NCI-H1417 (cell line): ENCODE results near the gene SLC38A4.

ENCODE experiments used
- DNase-seq, 3 experiments: peaks; one replicate each; lab custom pipeline; 2025; lab: John Stamatoyannopoulos, UW

Gene SLC38A4

DNA sequence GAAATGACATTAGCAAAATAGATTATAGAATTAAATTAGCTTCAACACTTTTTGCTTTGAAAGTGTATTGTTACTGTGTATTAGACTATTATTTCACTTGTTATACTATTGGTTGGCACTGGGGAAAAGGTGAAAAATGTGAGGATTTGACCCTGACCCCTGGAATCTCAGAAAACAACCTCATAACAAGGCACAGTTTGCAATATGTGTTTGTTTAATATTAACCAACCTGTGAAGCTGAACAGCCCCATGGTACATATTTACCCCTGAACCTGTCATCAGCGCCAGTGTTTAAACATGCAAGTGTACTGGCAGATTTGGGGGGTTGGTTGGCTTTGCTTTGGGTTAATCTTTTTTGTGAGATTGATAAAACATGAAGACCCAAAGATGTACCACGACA lies 11.7 kb downstream of the SLC38A4 start:
- no peak for DNase-seq

DNA sequence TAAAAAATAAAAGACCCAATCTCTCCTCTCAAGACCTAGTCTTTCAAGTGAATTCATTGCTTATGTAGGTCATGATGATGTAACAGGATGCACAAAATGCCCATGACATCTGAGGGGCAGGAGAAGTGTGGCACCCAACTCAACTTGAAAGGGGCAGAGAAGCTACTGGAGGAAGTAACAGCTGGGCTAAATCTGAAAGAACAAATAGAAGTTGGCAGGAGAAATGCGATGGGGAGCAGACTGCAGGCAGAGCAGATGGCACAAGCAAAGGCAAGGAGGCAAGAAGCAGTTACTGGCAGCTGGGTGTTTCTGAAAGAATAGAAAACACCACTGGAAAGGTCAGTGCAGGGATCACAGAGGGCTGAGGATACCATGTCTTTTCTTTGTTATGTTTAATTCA lies 14.6 kb downstream of the SLC38A4 start:
- DNase-seq = no peak

DNA sequence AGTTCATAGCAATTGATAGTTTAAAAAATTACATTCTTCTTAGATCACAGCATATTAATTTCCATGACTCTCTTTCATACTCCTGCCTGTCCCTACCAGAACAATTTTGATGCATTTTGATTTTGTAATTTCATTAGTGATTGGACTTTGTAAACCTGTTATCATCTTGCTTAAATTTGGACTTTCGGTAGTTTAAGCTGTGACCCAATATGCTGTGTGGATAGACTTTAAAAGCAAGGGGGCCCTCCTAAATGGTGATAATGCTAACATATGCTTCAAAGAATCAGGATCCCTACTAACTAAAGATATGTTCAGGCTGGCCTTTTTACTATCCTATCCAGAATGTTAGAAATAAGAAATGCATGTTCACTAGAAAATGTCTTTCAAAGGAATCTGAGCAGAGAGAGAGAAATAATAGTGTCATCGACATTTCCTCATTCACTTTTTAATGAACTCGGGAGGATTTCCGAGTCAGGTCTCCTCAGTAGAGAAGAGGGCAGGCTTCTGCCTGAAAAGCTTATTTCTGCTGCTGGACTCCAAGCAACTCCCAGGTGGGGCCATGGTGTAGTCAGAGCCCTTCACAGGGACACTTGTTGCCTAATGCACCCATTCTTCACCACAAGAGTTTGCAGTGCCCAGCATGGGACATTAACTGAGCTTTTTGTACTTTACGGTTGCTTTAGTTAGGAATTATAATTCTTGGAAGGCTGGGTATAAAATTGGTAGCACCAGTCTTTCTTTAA lies 16.7 kb downstream of the SLC38A4 start:
- no peak for DNase-seq

DNA sequence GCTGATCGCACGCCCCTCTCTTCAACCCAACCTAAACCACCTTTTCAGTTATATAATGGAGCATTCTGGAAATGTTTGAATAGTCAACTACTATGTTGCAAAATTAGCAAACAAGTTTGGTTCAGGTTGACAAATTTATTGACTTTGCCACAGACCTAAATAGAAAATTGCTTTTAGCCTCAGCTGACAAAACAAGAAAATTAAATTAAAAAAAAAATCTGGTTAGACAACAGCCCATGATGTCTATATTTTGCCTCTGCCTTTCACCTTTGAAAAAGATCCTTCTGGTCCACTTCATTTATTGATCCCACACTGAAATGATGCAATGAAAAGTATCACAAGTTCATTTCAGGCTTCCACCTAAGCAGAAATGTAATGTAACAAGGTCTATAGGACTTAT lies 17.5 kb downstream of the SLC38A4 start:
- DNase-seq = no peak

DNA sequence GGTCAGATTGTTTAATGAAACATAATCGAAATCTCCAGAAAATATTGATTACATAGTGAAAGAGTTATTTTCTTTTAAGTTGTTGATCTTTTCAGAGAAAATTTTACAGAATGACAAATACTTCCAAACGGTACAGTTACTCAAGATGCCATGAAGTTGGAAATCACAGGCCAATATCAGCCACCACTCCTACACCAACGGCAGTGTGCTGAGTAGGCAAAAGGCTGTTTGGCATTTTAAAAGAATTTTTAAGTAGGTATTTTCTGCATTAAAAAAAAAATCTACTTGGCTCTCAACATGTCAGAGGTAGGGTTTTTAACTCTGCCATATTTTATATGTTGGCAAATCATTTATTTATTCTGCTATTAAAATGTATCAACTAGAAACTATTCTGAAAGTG lies 21.7 kb downstream of the SLC38A4 start:
- DNase-seq = no peak

DNA sequence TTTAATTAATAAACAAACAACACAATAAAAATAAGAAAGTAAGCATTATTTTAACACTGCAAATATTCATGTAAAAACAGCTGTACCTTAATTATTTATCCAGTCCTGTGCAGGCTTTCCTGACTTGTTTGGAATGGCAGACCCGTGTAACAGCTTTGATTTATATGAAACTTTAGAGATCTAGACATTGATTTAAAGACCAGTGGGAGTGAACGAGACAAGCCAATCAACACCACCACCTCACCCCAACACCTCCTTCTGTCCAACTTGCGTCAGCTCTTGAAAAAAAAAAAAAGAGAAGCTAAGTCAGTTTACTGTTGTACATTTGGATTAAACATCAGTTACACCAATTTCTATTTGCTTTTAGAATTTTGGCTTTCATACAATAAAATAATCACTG lies 22.3 kb downstream of the SLC38A4 start:
- no peak for DNase-seq

DNA sequence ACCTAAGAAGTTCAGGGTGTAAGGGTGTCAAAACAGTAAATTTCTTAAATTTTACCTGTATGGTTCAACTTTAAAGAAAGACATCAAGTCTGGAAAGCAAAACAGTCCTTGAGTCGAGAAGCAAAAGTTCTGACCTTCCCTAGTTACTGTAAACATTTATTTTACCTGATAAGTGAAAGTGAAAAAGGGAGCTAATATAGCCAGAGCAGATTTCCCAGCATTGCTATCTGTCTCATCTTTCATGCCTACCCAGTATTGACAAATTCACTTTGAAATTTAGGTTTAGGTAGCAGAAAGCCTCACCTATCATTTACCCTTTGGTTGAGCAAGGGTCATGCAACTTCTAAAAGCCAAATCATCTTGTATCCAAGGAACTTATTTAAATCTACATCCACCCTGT lies 24.5 kb downstream of the SLC38A4 start:
- DNase-seq = no peak

DNA sequence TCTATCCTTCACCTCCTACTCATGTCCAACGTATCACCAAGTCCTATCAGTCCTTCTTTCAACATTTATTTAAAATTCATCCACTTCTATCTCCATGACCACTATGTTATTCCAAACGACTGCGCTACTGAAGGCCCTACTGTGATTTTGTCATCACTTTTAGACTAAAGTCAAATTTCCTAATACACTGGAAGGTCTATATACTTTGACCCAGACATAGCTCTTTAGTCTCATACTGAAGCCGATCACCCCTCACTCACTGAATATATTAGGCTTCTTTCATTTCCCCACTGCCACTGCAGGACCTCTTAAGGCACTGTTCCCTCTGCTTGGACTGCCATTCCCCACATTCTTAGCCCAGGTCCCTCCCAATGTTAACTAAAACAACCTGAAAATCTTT lies 25.6 kb downstream of the SLC38A4 start:
- DNase-seq = no peak

DNA sequence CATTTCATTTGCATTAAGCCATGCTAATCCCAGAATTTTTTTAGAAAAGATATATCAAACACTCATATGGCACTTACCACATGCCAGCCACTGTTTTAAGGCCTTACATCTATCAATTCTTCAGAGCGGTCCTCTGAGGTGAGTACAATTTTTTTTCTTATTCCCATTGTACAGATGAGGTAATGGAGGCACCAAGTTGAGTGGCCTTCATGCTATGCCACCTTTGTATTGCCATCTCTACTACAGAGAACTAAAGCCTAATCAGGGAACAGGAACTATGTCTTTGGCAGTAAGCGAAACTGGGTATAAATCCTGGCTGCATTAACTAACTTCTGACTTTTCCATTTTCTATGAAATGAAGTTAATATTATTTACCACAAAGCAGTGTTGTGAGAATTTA lies 27.1 kb downstream of the SLC38A4 start:
- DNase-seq = no peak

DNA sequence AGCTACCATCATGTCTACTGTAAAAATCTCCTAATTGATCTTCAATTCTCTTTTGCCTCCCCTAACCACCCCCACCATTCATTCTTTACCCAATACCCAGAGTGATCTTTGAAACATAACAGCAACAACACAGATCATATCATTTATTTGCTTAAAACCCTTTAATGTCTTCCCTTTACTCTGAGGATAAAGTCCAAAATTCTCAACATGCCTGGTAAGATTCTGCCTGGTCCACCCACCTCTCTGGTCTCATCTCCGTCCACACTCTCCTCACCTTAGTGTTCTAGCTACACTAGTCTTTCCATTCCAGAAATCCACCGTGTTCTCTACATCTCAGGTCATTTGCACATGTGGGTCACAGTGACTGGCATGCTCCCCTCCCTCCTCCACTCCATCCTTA lies 27.7 kb downstream of the SLC38A4 start:
- no peak for DNase-seq

DNA sequence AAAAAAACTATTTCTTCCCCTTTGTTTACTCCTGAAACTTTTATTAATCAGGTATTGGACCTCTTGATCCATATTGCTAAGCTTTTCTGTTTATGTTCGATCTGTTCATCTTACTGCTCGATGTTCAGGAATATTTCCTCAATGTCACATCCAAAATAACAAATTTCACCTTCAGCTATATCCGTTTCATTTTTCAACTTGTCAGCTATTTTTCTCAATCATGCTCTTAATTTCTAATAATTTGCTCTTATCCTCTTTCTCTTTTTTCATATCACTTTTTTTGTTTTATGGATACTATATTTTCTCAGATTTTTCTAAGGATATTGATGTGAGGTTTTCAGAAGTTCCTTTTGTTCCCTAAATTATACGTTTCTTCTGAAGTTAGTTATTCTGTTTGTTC lies 29.8 kb downstream of the SLC38A4 start:
- no peak for DNase-seq

DNA sequence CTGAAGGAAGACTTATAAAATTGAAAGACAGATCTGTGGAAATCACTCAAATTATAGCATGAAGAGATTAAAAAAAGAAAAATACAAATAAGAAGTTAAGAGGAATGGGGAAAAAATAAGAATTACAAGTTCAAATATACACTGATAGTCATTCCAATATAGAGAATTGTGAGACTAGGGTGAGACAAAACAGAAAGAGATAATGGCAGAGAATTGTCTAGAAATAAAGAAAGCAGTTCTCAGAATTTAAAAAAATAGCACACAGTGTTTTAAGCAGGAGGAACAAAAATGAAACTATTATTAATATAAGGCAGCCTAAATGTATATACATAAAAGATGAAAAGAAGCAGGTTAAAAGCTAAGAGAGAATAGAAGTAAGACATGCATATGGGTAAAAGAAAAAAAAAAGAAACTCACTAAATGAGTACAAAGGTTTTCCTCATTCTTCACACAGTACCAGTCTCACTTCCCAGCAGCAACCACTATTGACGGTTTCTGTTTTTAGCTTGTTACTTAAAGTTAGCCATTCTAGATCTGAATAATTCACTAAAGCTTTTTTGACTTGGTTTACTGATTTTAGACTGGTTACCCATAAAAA lies 31.1 kb downstream of the SLC38A4 start:
- DNase-seq = no peak

DNA sequence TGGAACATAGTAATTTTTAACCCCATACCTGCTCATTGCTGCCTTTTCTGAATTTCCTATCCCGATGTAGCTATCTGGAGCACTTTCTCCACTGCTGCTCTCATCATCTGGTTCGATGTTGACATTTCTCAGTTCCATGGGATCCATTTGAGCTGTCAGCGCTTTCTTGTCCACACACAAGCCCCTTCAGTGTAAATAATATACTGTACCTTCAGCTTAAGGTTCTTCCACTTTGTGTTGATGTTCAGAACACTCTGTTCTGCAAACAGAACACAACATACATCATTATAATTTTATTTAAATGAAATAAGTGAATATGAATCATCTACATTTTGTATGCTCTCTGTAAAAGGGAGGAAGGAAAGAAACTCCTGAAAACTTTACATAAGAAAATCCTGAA lies 32.9 kb downstream of the SLC38A4 start:
- DNase-seq = no peak

DNA sequence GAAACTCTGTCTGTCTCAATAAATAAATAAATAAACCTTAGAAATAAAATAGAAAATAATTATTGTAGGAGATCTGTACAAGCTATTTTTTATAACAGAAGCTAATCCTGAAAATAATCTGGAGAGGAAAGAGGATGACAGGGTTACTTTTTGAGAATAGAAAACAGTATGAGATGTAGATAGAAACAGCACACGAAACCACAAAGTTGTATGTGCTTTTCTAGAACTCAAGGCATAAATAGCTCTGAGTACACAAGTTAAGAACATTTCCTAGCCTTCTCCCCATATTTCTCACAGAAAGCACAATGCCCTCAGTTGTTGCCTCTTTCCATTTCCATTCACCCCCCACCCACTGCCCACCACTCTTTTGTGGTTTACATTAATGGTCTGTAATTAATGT lies 35.7 kb downstream of the SLC38A4 start:
- peak in 2 of 3 experiments; percentile 19 to 40 for DNase-seq

DNA sequence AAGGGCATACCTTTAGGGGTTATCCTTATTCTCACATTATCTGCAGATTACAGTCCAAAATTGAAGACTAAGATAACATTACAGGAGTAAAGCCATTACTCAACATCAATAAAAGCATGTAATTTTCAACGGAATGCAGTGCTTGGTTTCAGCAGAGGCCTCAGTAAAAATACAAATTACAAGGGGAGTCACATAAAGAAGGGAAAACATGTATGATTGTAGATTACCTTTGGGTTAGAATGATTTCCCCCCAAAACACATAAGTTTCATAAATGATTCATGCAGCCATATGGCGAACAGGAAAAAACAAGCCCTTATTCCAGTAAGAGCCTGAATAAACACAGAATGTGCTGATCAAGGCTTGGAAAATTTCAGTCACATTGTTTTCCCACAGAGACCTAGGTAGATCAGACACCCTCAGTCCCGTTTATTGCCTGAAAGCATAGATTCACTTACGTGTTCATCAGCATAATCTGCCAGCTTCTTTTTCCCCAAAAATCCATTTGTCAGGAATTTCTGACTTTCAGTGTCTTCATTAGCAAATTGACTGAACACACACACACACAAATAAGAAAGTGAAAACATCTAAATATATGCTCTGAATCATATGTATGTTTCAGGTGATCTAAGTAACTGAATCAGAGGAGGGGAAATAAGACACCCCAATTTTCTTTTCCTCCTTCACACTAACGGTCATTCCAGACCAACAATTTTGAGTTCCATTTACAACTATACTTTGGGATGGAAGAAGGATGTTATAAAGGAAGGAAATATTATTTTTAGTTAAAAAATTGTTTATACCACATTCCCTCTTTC lies 37.5 kb downstream of the SLC38A4 start:
- DNase-seq = peak in 1 of 3 experiments; percentile 15

DNA sequence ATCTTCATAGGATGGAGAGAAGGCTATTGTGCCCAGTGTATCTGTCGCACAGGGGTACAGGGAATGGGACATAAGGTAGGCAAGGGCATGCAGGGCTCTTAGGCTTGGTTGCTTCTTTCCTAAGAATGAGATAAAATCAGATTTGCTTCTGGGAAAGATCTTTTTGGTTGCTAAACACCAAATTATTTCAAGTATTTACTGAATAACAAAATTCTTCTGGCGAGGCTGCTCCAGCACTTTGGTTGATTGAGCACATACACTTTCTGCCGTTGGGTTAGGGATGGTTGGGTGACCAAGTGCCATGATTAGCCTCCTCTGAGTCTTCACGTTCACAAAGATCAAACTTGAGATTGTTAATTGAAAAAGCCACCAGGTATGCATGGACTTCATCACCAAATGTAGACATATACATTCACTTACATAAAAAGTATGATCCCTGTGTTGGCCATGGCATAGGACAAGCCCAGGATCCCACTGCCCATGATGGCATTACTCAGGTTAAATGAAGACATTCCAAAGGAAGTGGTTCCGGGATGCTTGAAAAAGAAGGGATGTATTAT lies 38.2 kb downstream of the SLC38A4 start:
- no peak for DNase-seq

DNA sequence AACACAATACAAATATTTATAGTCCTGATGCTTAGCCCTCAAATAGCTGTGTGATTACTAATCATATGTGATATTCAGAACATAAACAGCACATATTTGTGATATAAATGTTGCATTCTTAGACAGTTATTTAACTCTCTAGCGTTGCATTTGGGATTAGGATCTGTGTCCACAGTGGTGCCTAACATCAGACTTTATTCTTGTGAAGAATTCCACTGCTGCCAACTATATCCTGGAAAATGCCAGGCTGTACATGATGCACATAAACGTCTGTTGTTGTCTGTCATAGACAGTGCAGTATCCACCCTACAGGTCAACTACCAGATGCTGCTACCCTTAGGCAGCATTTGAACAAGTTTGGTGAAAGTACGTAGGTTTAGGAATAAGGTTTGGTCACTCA lies 39.0 kb downstream of the SLC38A4 start:
- no peak for DNase-seq

DNA sequence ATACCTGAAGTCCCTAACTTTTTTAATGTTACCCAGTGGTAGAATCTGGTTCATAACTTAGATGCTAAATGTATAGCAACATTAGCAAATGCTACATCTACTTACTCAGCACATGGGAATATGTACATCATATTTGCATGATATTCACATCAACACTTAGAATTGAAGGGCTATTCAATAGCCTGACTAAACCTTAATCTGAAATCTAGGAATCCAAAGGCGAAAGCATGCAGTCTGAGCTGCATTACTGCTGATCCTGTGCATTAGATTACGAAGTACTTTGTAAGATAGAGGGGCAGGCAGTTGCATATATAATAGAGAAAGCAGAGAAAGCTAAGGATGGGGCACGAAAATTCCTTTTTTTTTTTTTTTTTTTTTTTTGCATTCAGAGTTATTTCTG lies 40.4 kb downstream of the SLC38A4 start:
- DNase-seq = no peak

DNA sequence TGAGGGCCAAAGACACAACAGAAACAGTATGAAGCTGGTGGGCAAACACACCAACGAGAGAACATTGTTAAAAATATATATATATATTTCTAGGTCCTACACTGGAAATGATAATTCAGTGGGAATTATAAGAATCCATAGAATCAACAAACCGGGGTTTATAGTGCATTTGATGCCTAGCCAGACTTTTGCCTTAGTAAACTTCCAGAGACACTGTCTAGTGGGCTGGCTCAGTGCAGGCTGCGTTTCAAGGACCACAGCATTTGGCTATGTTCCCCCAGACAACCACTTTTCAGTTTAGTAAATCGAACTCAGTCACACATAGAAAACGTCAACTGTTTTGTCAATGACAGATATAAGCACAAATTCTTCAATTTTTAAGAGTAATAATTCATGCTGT lies 41.9 kb downstream of the SLC38A4 start:
- no peak for DNase-seq

DNA sequence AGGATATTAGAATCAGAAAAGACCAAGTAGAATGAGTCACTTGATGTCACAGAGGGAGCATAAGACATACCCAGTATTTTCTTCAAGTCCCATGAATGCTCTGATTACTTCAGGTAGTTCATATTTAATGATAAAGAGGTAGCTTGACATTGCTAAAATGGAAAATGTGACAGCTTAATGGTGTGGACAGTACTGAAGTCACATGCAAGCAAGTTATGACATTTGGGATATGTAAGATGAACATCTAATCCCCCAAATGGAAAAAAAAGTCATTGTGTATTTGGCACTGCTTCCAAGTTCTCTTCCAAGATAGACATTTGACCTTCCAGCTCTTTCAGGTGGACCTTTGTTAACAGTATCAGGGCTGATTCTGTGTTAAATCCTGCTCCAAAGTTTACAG lies 45.9 kb downstream of the SLC38A4 start:
- no peak for DNase-seq

DNA sequence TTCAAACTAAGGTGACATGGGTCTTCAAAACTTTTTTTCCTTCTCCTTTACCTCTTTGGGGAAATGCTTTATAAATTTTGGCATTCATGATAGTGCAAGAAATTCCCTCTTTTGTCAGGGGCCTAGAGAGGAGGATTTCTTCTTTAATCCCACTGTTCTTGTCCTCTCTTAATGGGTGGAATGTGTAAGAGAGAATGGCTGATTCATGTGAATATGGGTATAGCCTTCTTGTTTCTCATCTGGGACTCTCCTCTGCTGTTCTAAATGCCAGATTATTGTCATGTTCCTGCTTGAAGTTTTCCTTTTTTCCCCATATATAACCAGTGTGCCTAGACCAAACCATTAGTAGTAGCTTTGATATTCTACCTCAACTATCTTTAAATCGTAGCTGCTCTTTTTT lies 46.7 kb downstream of the SLC38A4 start:
- DNase-seq = no peak

DNA sequence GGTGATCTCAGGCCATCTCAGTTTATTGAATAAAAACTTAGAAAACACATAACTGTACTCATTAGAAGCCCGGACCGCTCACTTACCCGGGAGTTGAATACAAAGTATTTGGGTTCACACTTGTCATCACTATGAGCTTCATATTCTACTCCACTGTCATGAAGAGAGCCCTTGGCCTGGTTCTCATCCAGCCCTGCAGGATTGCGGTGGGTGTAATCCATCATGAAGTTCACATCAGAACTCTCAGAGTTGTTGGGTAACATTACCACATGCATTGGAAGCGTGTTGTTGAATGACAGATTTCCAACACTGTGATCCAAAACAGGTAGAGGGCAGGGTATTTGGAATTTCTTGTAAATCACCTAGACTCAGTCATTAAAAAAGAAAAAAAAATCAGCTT lies 47.4 kb downstream of the SLC38A4 start:
- DNase-seq = no peak

DNA sequence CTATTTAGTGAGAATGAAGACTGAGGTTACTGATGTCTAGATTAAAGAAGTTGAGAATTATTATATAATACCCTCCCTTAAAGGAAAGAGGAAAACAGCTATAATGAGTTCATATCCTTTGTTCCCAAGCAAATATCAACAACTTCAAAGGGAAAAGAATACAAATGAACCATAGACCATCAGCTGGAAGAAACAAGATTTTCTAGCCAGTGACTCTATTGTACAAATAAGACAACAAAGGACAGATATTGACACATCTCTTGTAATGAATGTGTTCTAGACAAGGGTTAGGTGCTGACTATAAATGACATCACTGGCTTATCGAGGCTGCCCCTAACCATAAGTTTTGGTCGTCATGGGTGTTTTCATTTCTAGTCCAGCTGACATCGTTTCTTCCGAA lies 48.2 kb downstream of the SLC38A4 start:
- peak in 1 of 3 experiments; percentile 11 for DNase-seq
